NCI-H187 (cell line): ENCODE measurements around the gene SLC22A17.
"Not testable (repeated sequence)": the region's sequence is repeated elsewhere in the genome, so short reads cannot be mapped to it uniquely, and the experiment has no call there.

Source experiments
- DNase-seq, 2 experiments: peaks; one replicate each; lab custom pipeline; 2025; lab: John Stamatoyannopoulos, UW

The SLC22A17 gene

DNA sequence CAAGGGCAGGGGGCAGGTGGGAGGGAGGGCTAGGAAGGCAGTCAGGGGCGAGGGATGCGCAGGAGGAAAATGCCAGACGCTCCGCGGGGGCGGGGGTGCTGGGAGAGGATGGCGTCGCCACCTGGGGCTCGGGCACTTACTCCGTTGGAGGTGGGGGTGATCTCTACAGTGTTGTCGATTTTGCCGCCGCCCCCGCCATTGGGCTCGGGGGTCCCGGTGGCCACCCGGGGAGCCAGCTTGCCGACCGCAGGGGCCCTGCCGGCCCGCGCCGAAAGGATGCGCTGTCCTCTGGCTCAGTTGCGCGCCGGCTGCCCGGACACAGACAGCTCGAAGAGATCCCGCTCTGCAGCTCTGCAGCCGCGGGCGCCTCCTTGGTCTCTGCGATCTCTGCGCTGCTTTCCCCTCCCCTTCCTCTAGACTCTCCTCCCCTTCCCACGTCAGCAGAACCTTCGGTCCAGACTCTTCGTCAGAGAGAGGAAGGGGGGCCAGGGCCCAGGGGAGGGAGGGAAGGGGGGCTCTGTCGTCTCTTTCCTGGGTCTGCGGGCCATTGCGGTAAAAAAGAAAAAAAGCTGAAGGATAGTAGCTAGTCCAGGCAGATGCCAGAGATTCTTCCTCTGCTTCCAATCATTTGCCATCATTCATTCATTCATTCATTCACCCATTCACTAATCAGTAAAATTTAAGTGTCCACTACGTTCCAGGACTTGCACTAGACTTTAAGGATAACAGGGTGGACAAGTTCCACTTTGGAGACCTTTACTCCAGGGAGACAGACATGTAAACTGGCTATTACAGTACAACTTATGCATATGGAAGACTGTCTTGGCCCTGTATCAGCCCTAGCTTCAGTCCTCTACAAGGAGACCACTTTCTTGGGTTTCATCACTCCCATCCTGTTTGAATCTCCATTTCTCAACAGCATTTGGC lies at the start of gene SLC22A17:
TSS of gene SLC22A17 (minus strand) at position 382 of the 927 bp plus-strand sequence.
- no peak for DNase-seq

- DNase-seq, result no peak
These were observed 48.6 kb upstream of the SLC22A17 start for GRCh38 chr14:23401291-23401690.

DNA sequence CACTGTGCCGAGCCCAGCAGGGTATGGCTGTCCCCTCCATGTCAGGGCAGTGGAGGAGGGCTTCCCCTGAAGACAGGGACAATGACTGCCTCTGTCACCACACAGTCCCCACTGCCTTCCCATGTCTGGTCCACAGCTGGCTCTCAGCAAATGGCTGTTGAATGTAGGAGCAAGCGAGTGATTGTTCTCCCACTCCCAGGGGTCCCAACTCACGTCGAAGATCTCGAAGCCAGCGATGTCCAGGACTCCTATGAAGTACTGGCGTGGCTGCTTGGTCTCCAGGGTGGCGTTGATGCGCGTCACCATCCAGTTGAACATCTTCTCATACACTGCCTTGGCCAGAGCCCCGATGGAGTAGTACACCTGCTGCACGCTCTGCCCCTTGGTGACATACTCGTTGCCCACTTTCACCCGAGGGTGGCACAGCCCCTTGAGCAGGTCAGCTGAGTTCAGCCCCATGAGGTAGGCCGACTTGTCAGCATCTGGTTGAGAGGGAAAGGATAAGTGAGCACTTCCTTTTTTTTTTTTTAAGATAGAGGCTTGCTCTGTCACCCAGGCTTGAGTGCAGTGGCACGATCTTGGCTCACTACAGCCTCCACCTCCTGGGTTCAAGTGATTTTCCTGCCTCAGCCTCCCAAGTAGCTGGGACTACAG lies 47.9 kb upstream of the SLC22A17 start:
- not testable (repeated sequence) for DNase-seq

GRCh38 chr14:23399591-23399990 lies 46.9 kb upstream of the SLC22A17 start:
- DNase-seq, result no peak

DNA sequence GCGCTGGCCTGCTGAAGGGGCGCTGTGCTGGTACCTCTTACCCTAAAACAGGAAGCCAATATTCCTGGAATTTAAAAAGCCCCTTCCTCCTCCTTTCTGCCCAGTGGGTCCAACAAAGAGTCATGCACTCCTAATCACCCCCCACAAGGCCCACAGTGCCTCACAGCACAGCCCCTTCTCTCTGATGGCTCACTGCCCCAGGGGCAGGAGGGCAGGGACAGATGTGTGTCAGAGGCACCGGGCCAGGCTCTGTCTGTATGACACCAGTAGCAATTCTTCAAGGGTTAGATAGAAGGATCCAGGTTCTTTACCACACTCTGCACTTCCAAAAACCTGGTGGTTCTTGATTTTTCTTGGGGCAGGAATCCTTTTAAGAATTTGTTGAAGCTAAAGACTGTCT lies 46.4 kb upstream of the SLC22A17 start:
- no peak for DNase-seq

DNA sequence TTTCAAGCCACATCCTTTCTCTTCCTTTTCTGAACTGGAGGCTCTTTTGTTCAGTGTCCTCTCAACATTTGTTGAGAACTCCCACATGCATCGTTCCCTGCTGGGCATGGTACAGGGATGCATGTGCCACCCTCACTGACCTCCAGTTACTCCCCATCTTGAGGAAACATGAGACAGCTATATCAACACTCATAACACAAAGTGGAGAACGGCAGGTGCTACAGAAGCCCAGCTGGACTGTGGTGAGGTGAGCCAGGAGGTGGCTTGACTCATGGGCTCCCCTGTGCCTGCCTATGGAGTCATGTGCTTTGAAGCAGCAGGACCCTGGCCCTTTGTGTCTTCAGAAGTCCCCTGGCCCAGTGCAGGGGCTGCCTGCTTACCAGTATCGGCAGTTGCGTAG lies 45.7 kb upstream of the SLC22A17 start:
- peak in 1 of 2 experiments; percentile 17 for DNase-seq

GRCh38 chr14:23396781-23397407 lies 44.2 kb upstream of the SLC22A17 start:
- no peak for DNase-seq

DNA sequence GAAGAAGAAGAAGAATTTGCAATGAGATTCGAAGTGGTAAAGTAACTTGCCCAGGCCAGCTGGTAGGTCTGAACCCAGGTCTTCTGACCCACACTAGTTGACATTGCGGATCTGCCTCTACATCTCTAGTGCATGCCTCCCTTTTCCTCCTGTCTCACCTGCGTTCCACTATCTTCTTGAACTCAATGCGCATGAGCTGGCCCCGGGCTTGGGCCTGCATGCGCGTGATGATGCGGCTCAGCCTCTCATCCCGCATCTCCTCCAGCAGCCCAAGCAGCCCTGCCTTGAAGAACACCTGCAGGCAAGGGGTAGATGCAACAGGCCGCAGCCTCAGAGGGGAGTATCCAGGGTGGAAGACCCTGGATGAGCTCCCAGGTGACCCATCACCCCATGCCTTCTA lies 43.4 kb upstream of the SLC22A17 start:
- no peak for DNase-seq

- no peak for DNase-seq
These were observed 39.9 kb upstream of the SLC22A17 start for GRCh38 chr14:23392613-23393012.

- DNase-seq, result not testable (repeated sequence)
These were observed 37.2 kb upstream of the SLC22A17 start for GRCh38 chr14:23389871-23390270.

- DNase-seq, result no peak
These were observed 36.7 kb upstream of the SLC22A17 start for GRCh38 chr14:23389396-23389795.

DNA sequence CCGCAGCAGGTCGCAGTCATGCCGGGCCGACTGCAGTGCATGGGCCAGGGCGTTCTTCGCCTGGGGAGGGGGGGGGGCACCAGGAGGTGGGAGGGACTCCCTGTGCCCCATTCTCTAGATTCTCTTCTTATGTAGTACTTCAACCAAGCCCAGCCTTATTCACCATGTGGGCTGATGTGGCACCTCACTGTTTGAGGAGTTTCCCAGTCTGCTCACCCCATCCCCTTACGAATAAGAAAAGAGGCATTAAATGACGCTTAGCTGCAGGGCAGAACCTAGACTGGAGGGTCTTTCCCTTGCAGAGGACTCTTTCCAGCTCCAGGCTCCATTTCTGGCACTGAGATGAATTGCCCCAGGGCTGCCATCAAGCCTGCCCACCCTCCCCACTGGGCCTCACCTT lies 36.3 kb upstream of the SLC22A17 start:
- no peak for DNase-seq

DNA sequence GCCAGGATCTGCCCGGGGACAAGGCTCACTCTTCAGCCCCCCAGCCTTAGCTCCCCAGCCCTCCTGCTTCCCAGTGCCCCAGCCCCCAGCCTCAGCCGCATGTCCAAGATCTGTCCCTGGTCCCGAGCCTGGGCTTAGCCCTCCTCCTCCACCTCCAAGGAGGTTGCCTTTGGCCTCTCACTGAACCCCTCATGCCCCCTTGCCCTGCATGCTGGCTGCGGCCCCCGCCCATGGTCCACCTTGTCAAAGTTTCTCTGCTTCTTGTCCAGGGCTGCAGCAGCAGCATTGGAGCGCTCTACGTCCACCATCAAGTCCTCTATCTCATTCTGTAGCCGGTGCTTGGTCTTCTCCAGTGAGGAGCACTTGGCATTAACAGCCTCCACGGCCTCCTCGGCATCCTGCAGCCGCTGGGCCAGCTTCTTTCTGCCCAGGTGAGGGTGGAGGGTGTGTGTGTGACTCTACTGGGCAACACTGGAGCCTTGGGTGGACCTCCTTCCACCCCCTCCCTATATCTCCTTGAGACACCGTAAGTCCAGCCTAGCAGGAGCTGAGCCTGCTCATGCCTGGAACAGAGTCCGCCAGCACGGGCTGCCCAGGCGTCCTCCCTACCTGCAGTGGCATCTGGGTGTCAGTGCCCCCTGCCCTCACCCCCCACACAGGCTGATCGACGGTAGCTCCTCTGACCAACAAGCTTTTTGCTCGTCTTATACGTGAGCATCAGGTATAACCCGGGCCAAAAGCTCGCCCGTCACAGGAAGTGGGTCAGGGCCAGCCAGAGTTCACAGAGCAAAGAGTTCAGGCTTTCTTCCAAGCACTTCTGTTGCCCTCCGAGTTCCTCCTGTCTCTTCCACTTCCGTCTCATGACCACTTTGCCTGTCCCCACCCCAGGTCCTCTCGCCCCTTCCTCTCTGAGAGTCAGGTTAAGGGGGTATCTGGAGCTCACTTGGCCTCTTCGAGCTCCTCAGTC lies 35.5 kb upstream of the SLC22A17 start:
- DNase-seq, result no peak

DNA sequence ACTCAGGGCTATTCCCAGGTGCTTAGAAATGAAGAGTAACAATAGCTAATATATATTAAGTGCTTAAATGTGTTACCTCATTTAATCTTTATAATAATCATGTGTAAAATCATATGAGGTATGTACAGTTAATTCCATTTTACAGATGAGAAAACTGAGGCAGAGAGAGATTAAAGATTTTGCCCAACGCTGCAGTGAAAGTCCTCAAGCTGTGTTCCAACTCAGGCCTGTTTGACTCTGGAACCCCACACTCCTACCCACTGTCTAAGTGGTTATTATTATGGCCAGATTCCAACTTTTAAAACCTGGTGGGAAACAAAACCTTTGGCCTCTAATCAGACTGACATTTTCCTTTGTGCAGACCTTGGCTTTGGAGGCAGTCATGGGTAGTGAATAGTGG lies 34.3 kb upstream of the SLC22A17 start:
- DNase-seq, result no peak

DNA sequence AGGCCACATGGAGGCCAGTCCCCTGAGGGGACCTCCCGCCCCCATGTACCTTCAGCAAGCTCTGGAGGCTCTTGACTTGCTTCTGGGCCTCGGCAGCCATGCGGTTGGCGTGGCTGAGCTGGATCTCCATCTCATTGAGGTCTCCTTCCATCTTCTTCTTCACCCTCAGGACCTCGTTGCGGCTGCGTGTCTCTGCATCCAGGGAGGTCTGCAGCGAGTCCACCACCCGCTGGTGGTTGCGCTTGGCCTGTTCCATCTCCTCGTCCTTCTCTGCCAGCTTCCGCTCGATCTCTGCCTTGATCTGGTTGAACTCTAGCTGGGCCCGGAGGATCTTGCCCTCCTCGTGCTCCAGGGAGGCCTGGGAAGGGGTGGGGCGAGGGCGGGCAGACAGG lies 33.6 kb upstream of the SLC22A17 start:
- not testable (repeated sequence) for DNase-seq

- no peak for DNase-seq
These were observed 33.1 kb upstream of the SLC22A17 start for GRCh38 chr14:23385642-23386265.

DNA sequence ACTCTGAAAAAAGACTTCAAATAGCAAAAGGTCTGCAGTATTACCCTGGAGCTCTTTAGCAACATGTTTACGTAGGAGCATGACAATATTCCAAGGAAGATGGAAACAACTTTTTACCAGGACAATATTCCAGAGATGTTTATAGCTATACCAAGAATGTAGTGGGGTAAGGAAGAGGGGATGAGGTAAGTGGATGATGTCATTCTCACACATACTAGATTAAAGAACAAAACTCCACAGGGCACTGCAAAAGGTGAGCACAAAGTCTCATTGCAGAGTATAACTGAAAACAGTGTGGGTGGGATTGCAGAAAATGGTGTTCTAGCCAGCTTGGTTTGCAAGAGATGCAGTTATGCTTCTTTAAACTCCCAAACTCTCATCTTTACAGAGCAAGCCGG lies 32.6 kb upstream of the SLC22A17 start:
- no peak for DNase-seq

DNA sequence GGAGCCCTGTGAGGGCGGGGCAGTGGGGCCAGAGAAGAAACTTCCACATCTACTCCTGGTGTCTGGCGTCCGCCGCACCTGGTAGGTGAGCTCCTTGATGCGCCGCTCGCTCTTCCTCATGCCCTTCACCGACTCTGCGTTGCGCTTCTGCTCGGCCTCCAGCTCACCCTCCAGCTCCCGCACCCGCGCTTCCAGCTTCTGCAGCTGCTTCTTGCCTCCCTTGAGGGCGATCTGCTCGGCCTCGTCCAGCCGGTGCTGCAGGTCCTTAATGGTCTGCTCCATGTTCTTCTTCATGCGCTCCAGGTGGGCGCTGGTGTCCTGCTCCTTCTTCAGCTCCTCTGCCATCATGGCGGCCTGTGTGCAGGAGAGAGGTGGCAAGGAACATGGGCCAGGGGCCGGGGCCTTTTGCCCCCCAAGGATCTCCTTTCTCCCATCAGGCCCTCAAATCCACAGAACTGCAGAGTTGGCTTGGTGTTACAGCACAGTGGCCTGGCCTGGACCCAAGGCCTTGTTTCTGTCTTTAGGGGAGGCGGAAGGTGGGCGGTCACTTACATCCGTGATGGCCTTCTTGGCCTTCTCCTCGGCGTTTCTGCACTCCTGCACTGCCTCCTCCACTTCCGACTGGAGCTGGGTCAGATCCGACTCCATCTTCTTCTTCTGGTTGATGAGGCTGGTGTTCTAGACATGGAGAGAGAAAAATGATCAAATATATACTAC lies 31.8 kb upstream of the SLC22A17 start:
- DNase-seq, result no peak

DNA sequence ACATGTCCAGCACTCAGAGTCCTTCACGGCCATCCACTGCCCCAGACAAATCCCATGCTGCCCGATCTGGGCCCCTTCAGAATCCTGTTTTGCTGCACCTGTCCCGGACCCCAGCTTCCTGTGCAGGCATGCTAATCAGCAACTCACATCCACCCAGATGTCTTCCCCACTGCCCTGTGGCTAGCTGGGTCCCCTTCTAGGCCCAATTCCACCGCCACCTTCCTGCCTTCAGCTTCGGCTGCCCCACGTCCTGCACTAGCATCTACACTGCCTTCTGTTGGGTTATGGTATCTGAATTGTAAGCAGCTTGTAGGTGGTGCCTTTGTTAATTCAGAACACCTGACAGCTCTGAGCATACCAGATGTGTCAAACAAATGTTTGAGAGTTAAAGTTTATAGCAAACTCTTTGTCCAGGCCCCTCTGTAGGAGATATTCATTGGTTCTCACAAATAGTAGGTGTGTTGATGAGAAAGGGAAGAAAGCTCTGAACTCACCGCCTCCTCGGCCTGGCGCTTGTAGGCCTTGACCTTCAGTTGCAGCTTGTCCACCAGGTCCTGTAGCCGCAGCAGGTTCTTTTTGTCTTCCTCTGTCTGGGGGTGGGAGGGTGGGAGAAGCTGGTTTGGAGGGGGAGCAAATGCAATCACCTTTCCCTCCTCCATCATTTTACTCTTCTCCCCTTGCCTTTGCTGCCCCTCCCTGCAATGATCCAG lies 30.2 kb upstream of the SLC22A17 start:
- DNase-seq, result no peak

DNA sequence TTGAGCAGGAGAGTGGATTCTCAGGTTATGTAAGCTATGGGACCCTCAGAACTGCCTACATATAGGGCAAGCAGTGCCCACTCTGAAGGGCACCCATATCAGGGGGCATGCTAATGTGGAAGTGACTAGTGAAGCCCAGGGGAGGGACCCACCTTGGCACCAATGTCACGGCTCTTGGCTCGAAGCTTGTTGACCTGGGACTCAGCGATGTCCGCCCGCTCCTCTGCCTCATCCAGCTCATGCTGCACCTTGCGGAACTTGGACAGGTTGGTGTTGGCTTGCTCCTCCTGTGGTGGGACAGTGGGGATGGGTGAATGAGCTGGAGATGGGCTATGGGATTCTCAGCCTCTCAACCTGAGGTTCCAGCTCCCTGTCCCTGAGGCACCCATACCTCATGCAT lies 29.6 kb upstream of the SLC22A17 start:
- DNase-seq, result no peak
